KMS-11 (cell line): ENCODE measurements around the gene MAP1LC3A.
"Not testable (repeated sequence)": the region's sequence is repeated elsewhere in the genome, so short reads cannot be mapped to it uniquely, and the experiment has no call there.

Source experiments
- H2AFZ ChIP-seq: fragments of 200-600 bp; sonication (generic); 2 replicates; pipeline ENCODE4 v1.6.1; 2016; ENCODE audit warnings: antibody characterized with exemption, mixed run types, low read depth
- H3K27ac ChIP-seq: fragments of 200-600 bp; sonication (generic); 2 replicates; pipeline ENCODE4 v1.6.1; 2016; ENCODE audit warnings: mild to moderate bottlenecking, mixed run types
- H3K27me3 ChIP-seq: fragments of 200-600 bp; sonication (generic); 2 replicates; pipeline ENCODE4 v1.6.1; 2017; ENCODE audit warnings: mild to moderate bottlenecking, low read depth, mixed run types, moderate library complexity; ENCODE audit not compliant: insufficient read depth
- H3K36me3 ChIP-seq: fragments of 200-600 bp; sonication (generic); 2 replicates; pipeline ENCODE4 v1.6.1; 2017; ENCODE audit warnings: mild to moderate bottlenecking, mixed run types; ENCODE audit not compliant: insufficient read depth
- H3K4me1 ChIP-seq: fragments of 200-600 bp; sonication (generic); 2 replicates; pipeline ENCODE4 v1.6.1; 2016; ENCODE audit warnings: mild to moderate bottlenecking, low read depth, mixed run types; ENCODE audit not compliant: poor library complexity, severe bottlenecking
- H3K4me2 ChIP-seq: fragments of 200-600 bp; sonication (generic); 2 replicates; pipeline ENCODE4 v1.7.0; 2016; ENCODE audit warnings: mild to moderate bottlenecking, mixed run types
- H3K4me3 ChIP-seq: fragments of 200-600 bp; sonication (generic); IDR thresholded peaks from 2 replicates; pipeline ENCODE4 v1.6.1; 2017; ENCODE audit warnings: low read depth, low read length, mixed read lengths; ENCODE audit not compliant: insufficient read depth
- H3K79me2 ChIP-seq: fragments of 200-600 bp; sonication (generic); 2 replicates; pipeline ENCODE4 v1.6.1; 2016; ENCODE audit warnings: low read depth, mixed run types; ENCODE audit not compliant: insufficient read depth
- H3K9ac ChIP-seq: fragments of 200-600 bp; sonication (generic); 2 replicates; pipeline ENCODE4 v1.6.1; 2016; ENCODE audit warnings: mild to moderate bottlenecking, mixed run types
- H4K20me1 ChIP-seq: fragments of 200-600 bp; sonication (generic); 2 replicates; pipeline ENCODE4 v1.6.1; 2016; ENCODE audit warnings: mild to moderate bottlenecking, mixed run types; ENCODE audit not compliant: insufficient read depth
- CTCF ChIP-seq: fragments of 200-600 bp; sonication (generic); conservative IDR thresholded peaks from 2 replicates; pipeline ENCODE4 v1.6.1; 2017; ENCODE audit warnings: low read depth, mild to moderate bottlenecking, antibody characterized with exemption, low read length, moderate library complexity, mixed read lengths

Gene MAP1LC3A

GRCh38 chr20:34512955-34513419 lies 45.5 kb upstream of the MAP1LC3A start:
- H3K9ac ChIP-seq: no peak overlapping the region
- peaks cover 11% of the 10 kb centered on the region; the same call in 1 of the 2 replicates for H3K36me3 ChIP-seq
- H3K79me2 ChIP-seq: peaks cover 13% of the 10 kb centered on the region
- H3K4me2 ChIP-seq: no peak overlapping the region
- no peak overlapping the region for H2AFZ ChIP-seq
- H3K27ac ChIP-seq: no peak overlapping the region
- H4K20me1 ChIP-seq: no peaks in the 10 kb centered on the region; the same call in 1 of the 2 replicates
- no peaks in the 10 kb centered on the region for H3K27me3 ChIP-seq
- no peak overlapping the region for H3K4me3 ChIP-seq
- TF ChIP-seq CTCF: no peak
- peaks cover 22% of the 10 kb centered on the region for H3K4me1 ChIP-seq

GRCh38 chr20:34514034-34514433 lies 44.5 kb upstream of the MAP1LC3A start:
- H3K4me2 ChIP-seq: peak overlapping the region; percentile 83; the same call in 1 of the 2 replicates
- peaks cover 23% of the 10 kb centered on the region for H3K79me2 ChIP-seq
- H2AFZ ChIP-seq, H3K27me3 ChIP-seq, H4K20me1 ChIP-seq, H3K4me3 ChIP-seq, H3K9ac ChIP-seq: not testable (repeated sequence)
- H3K4me1 ChIP-seq: peaks cover 32% of the 10 kb centered on the region
- H3K27ac ChIP-seq: peak overlapping the region; percentile 79; the same call in 1 of the 2 replicates
- 0 out of 2 replicates have a peak, but pooled peaks cover 11% of the 10 kb centered on the region for H3K36me3 ChIP-seq

GRCh38 chr20:34514897-34515483 lies 43.5 kb upstream of the MAP1LC3A start:
- TF ChIP-seq CTCF: no peak
- Histone ChIP-seq H2AFZ (peak overlapping the region; percentile 95), H3K9ac (peak overlapping the region; percentile 75; the same call in 1 of the 2 replicates), H3K4me2 (peak overlapping the region; percentile 83), H3K27me3 (no peaks in the 10 kb centered on the region), H3K27ac (peak overlapping the region; percentile 79), H4K20me1 (no peaks in the 10 kb centered on the region; the same call in 1 of the 2 replicates), H3K79me2 (peaks cover 31% of the 10 kb centered on the region), H3K4me1 (peaks cover 37% of the 10 kb centered on the region), H3K4me3 (peak overlapping the region; percentile 27), H3K36me3 (0 out of 2 replicates have a peak, but pooled peaks cover 8% of the 10 kb centered on the region)

GRCh38 chr20:34515484-34516246 lies 42.9 kb upstream of the MAP1LC3A start:
- H3K9ac ChIP-seq: peak overlapping the region; percentile 75
- no peaks in the 10 kb centered on the region for H3K27me3 ChIP-seq
- H4K20me1 ChIP-seq: no peaks in the 10 kb centered on the region; the same call in 1 of the 2 replicates
- H3K4me3 ChIP-seq: peak overlapping the region; percentile 34
- H3K4me1 ChIP-seq: peaks cover 37% of the 10 kb centered on the region
- TF ChIP-seq CTCF: no peak
- H3K79me2 ChIP-seq: peaks cover 38% of the 10 kb centered on the region
- H3K27ac ChIP-seq: peak overlapping the region; percentile 79
- H2AFZ ChIP-seq: peak overlapping the region; percentile 95
- 0 out of 2 replicates have a peak, but pooled peaks cover 3% of the 10 kb centered on the region for H3K36me3 ChIP-seq
- peak overlapping the region; percentile 83 for H3K4me2 ChIP-seq
